G401.6 (cell line): ENCODE results near the gene RAG2.

Experiments used
- FAIRE-seq: peaks from 2 replicates; lab custom pipeline; 2012; peaks lifted over from hg19 to GRCh38; lab: Jason Lieb, UNC

The RAG2 gene

GRCh38 chr11:36550385-36551115, 47.5 kb downstream of the RAG2 start:
- no peak for FAIRE-seq
